KMS-11 (cell line): Measurements from ENCODE around the gene GRK2.

Source experiments
- H2AFZ ChIP-seq: fragments of 200-600 bp; sonication (generic); 2 replicates; pipeline ENCODE4 v1.6.1; 2016; ENCODE audit warnings: antibody characterized with exemption, mixed run types, low read depth
- H3K27ac ChIP-seq: fragments of 200-600 bp; sonication (generic); 2 replicates; pipeline ENCODE4 v1.6.1; 2016; ENCODE audit warnings: mild to moderate bottlenecking, mixed run types
- H3K27me3 ChIP-seq: fragments of 200-600 bp; sonication (generic); 2 replicates; pipeline ENCODE4 v1.6.1; 2017; ENCODE audit warnings: mild to moderate bottlenecking, low read depth, mixed run types, moderate library complexity; ENCODE audit not compliant: insufficient read depth
- H3K36me3 ChIP-seq: fragments of 200-600 bp; sonication (generic); 2 replicates; pipeline ENCODE4 v1.6.1; 2017; ENCODE audit warnings: mild to moderate bottlenecking, mixed run types; ENCODE audit not compliant: insufficient read depth
- H3K4me1 ChIP-seq: fragments of 200-600 bp; sonication (generic); 2 replicates; pipeline ENCODE4 v1.6.1; 2016; ENCODE audit warnings: mild to moderate bottlenecking, low read depth, mixed run types; ENCODE audit not compliant: poor library complexity, severe bottlenecking
- H3K4me2 ChIP-seq: fragments of 200-600 bp; sonication (generic); 2 replicates; pipeline ENCODE4 v1.7.0; 2016; ENCODE audit warnings: mild to moderate bottlenecking, mixed run types
- H3K4me3 ChIP-seq: fragments of 200-600 bp; sonication (generic); IDR thresholded peaks from 2 replicates; pipeline ENCODE4 v1.6.1; 2017; ENCODE audit warnings: low read depth, low read length, mixed read lengths; ENCODE audit not compliant: insufficient read depth
- H3K79me2 ChIP-seq: fragments of 200-600 bp; sonication (generic); 2 replicates; pipeline ENCODE4 v1.6.1; 2016; ENCODE audit warnings: low read depth, mixed run types; ENCODE audit not compliant: insufficient read depth
- H3K9ac ChIP-seq: fragments of 200-600 bp; sonication (generic); 2 replicates; pipeline ENCODE4 v1.6.1; 2016; ENCODE audit warnings: mild to moderate bottlenecking, mixed run types
- H4K20me1 ChIP-seq: fragments of 200-600 bp; sonication (generic); 2 replicates; pipeline ENCODE4 v1.6.1; 2016; ENCODE audit warnings: mild to moderate bottlenecking, mixed run types; ENCODE audit not compliant: insufficient read depth
- CTCF ChIP-seq: fragments of 200-600 bp; sonication (generic); conservative IDR thresholded peaks from 2 replicates; pipeline ENCODE4 v1.6.1; 2017; ENCODE audit warnings: low read depth, mild to moderate bottlenecking, antibody characterized with exemption, low read length, moderate library complexity, mixed read lengths

GRK2 gene

GRCh38 chr11:67264877-67265632 lies 1.2 kb upstream of the GRK2 start:
- Histone ChIP-seq H3K27me3 (no peaks in the 10 kb centered on the region), H3K4me3 (no peak overlapping the region), H3K9ac (no peak overlapping the region), H3K36me3 (0 out of 2 replicates have a peak, but pooled peaks cover 4% of the 10 kb centered on the region), H3K27ac (no peak overlapping the region), H3K79me2 (peaks cover 35% of the 10 kb centered on the region), H3K4me2 (no peak overlapping the region), H2AFZ (no peak overlapping the region), H3K4me1 (peaks cover 34% of the 10 kb centered on the region), H4K20me1 (no peaks in the 10 kb centered on the region)
- no peak for TF ChIP-seq CTCF

GRCh38 chr11:67265633-67266448 lies 432 bp upstream of the GRK2 start:
- TF ChIP-seq CTCF, result peak; percentile 71
- Histone ChIP-seq H3K27me3 (no peaks in the 10 kb centered on the region), H3K9ac (no peak overlapping the region; the same call in 1 of the 2 replicates), H2AFZ (peak overlapping the region; percentile 43; the same call in 1 of the 2 replicates), H3K4me3 (no peak overlapping the region), H3K27ac (no peak overlapping the region), H3K36me3 (0 out of 2 replicates have a peak, but pooled peaks cover 4% of the 10 kb centered on the region), H3K4me2 (peak overlapping the region; percentile 33; the same call in 1 of the 2 replicates), H4K20me1 (no peaks in the 10 kb centered on the region), H3K4me1 (peaks cover 34% of the 10 kb centered on the region), H3K79me2 (peaks cover 43% of the 10 kb centered on the region)

- TF ChIP-seq CTCF, result no peak
- no peaks in the 10 kb centered on the region for H3K27me3 ChIP-seq
- H2AFZ ChIP-seq, result no peak overlapping the region
- H3K4me2 ChIP-seq, result peak overlapping the region; percentile 78
- H3K4me1 ChIP-seq, result peaks cover 28% of the 10 kb centered on the region
- peaks cover 59% of the 10 kb centered on the region for H3K79me2 ChIP-seq
- peak overlapping the region; percentile 40 for H3K27ac ChIP-seq
- 0 out of 2 replicates have a peak, but pooled peaks cover 4% of the 10 kb centered on the region for H3K36me3 ChIP-seq
- H3K9ac ChIP-seq, result peak overlapping the region; percentile 74; the same call in 1 of the 2 replicates
- no peaks in the 10 kb centered on the region for H4K20me1 ChIP-seq
- no peak overlapping the region for H3K4me3 ChIP-seq
These were observed 1.2 kb downstream of the GRK2 start for GRCh38 chr11:67267188-67268080.
